Measurements from ENCODE around the gene CAMTA1.

- no peak for TF ChIP-seq RCOR1 (IDR thresholded peaks at IDR 0.05; ENCODE audit: low read length)
- TF ChIP-seq PBX3 (IDR thresholded peaks at IDR 0.05): no peak
- TF ChIP-seq RFX5 (IDR thresholded peaks at IDR 0.05; ENCODE audit: low read length): no peak
- no peak for TF ChIP-seq IRF3 (IDR thresholded peaks at IDR 0.05; ENCODE audit: low read depth, low read length)
- no peak for TF ChIP-seq SMC3 (IDR thresholded peaks at IDR 0.05; ENCODE audit: low read depth, low read length)
- no peak for TF ChIP-seq USF2 (IDR thresholded peaks at IDR 0.05; ENCODE audit: borderline replicate concordance, low read depth, low read length)
- TF ChIP-seq CTCF (IDR thresholded peaks at IDR 0.05): no peak
- no peak for TF ChIP-seq MAX (IDR thresholded peaks at IDR 0.05; ENCODE audit: low read depth)
- no peak for TF ChIP-seq POLR2AphosphoS5 (IDR thresholded peaks at IDR 0.05; ENCODE audit: low read depth, low read length)
- no peak for TF ChIP-seq USF1 (IDR thresholded peaks at IDR 0.05; ENCODE audit: borderline replicate concordance, low read depth)
- TF ChIP-seq EP300 (IDR thresholded peaks at IDR 0.05; ENCODE audit: borderline replicate concordance in 1 of 2, low read depth in 1 of 2, low read length in 1 of 2): no peak
- no peak for TF ChIP-seq TCF12 (IDR thresholded peaks at IDR 0.05)
Measured at GRCh38 chr1:7516929-7517328, 731.7 kb downstream of the CAMTA1 start.
